A673 (cell line): ENCODE results near the gene HCAR2.

Experiments
- CTCF ChIP-seq: fragments of 300-800, 200-600 bp; sonication (generic); conservative IDR thresholded peaks from 2 replicates; pipeline ENCODE4 v1.5.1; 2017; ENCODE audit warnings: low read depth, mild to moderate bottlenecking, antibody characterized with exemption, low read length, moderate library complexity, mixed read lengths
- EZH2 ChIP-seq: fragments of 200-600 bp; sonication (generic); IDR thresholded peaks from 2 replicates; pipeline ENCODE4 v1.6.1; 2017; ENCODE audit warnings: borderline replicate concordance, low read depth, mild to moderate bottlenecking, mixed read lengths, antibody characterized with exemption, low read length; ENCODE audit not compliant: poor library complexity, severe bottlenecking

GRCh38 chr12:122732611-122733010, 29.5 kb upstream of the HCAR2 start:
- no peak for TF ChIP-seq CTCF
- no peak for TF ChIP-seq EZH2
